Loucy (cell line): ENCODE measurements around the gene SETD2.

Source experiments
- H2AFZ ChIP-seq: fragments of 200-600 bp; sonication (generic); 2 replicates; pipeline ENCODE4 v1.6.0; 2016; ENCODE audit warnings: antibody characterized with exemption, mild to moderate bottlenecking, low read length, moderate library complexity
- H3F3A ChIP-seq: fragments of 200-600 bp; 2 replicates; pipeline ENCODE4 v1.6.0; 2016; ENCODE audit warnings: antibody characterized with exemption, low read depth, mild to moderate bottlenecking
- H3K27me3 ChIP-seq: fragments of 200-600 bp; sonication (generic); 2 replicates; pipeline ENCODE4 v1.6.1; 2014; ENCODE audit warnings: low read length, mild to moderate bottlenecking; ENCODE audit not compliant: insufficient read depth, poor library complexity, severe bottlenecking
- H3K36me3 ChIP-seq: fragments of 200-600 bp; sonication (generic); 2 replicates; pipeline ENCODE4 v1.6.1; 2016; ENCODE audit warnings: low read length; ENCODE audit not compliant: insufficient read depth
- H3K4me1 ChIP-seq: fragments of 200-600 bp; sonication (generic); 2 replicates; pipeline ENCODE4 v1.5.1; 2014; ENCODE audit warnings: low read length, mild to moderate bottlenecking; ENCODE audit not compliant: insufficient read depth, poor library complexity, severe bottlenecking
- H3K4me2 ChIP-seq: fragments of 200-600 bp; sonication (generic); 2 replicates; pipeline ENCODE4 v1.6.0; 2014; ENCODE audit warnings: antibody characterized with exemption, low read length, low read depth, mild to moderate bottlenecking; ENCODE audit not compliant: poor library complexity, severe bottlenecking
- H3K4me3 ChIP-seq: fragments of 200-600 bp; sonication (generic); 2 replicates; pipeline ENCODE4 v1.5.1; 2014; ENCODE audit warnings: low read length, mild to moderate bottlenecking, mixed read lengths; ENCODE audit not compliant: poor library complexity, severe bottlenecking
- H3K79me2 ChIP-seq: fragments of 200-600 bp; sonication (generic); 2 replicates; pipeline ENCODE4 v1.6.1; 2014; ENCODE audit warnings: low read length; ENCODE audit not compliant: insufficient read depth
- H3K9ac ChIP-seq: fragments of 200-600 bp; sonication (generic); 2 replicates; pipeline ENCODE4 v1.6.0; 2014; ENCODE audit warnings: mild to moderate bottlenecking, low read depth, low read length, moderate library complexity; ENCODE audit not compliant: poor library complexity, severe bottlenecking
- H3K9me2 ChIP-seq: fragments of 200-600 bp; sonication (generic); replicated peaks from 2 replicates; pipeline ENCODE4 v1.6.1; 2016; ENCODE audit warnings: low read depth, low read length, mixed read lengths
- H3K9me3 ChIP-seq: fragments of 200-600 bp; sonication (generic); 2 replicates; pipeline ENCODE4 v1.6.1; 2014; ENCODE audit warnings: mild to moderate bottlenecking, antibody characterized with exemption, low read length, low read depth; ENCODE audit not compliant: insufficient read depth
- H4K20me1 ChIP-seq: fragments of 200-600 bp; sonication (generic); 2 replicates; pipeline ENCODE4 v1.6.0; 2014; ENCODE audit warnings: antibody characterized with exemption, low read length, mild to moderate bottlenecking; ENCODE audit not compliant: insufficient read depth, poor library complexity, severe bottlenecking
- CTCF ChIP-seq: fragments of 200-600 bp; sonication (generic); conservative IDR thresholded peaks from 2 replicates; pipeline ENCODE4 v1.5.1; 2014; ENCODE audit warnings: mild to moderate bottlenecking, antibody characterized with exemption, low read length
- EZH2phosphoT487 ChIP-seq: fragments of 200-600 bp; IDR thresholded peaks from 2 replicates; pipeline ENCODE4 v1.6.1; 2018; ENCODE audit warnings: antibody characterized with exemption, mild to moderate bottlenecking, moderate library complexity, borderline replicate concordance

Gene SETD2

DNA sequence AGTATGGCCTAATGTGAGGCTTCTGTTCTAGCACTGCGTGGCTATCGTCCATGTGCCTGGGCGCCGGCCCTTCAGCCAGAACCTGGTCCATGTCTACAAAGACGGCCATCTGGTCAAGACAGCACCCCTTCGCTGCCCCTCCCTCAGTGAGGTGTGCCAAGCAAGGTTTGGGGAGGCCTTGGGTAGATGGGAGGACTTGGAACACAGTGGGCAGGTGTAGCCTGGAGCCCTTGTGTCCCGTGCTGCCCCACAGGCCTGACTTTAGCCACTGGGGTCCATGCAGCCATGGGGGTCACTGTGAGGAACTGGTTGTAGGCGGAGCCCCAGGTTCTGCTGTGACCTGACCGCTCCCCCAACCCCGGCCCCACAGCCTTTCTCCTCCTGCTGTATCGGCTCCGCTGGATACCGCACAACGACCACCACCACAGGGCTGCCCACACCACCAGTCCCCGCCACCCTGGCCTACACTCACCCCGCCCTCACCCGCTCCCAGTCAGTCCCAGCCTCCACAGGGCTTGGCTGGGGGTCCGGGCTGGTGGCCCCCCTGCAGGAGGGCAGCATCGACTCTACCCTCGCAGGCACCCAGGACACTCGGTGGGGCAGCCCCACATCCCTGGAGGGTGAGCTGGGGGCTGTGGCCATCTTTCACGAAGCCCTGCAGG, 167.9 kb downstream of the SETD2 start:
- Histone ChIP-seq H3F3A (no peaks in the 10 kb centered on the region), H3K27me3 (no peaks in the 10 kb centered on the region), H3K79me2 (peaks cover 14% of the 10 kb centered on the region; the same call in 1 of the 2 replicates), H3K9ac (no peak overlapping the region), H2AFZ (no peak overlapping the region), H3K4me3 (no peak overlapping the region), H3K4me2 (no peak overlapping the region), H3K36me3 (peaks cover 35% of the 10 kb centered on the region; the same call in 1 of the 2 replicates), H3K9me3 (no peaks in the 10 kb centered on the region), H3K4me1 (peaks cover 26% of the 10 kb centered on the region), H4K20me1 (no peaks in the 10 kb centered on the region), H3K9me2 (no peaks in the 10 kb centered on the region)
- TF ChIP-seq EZH2phosphoT487: no peak
- TF ChIP-seq CTCF: no peak

DNA sequence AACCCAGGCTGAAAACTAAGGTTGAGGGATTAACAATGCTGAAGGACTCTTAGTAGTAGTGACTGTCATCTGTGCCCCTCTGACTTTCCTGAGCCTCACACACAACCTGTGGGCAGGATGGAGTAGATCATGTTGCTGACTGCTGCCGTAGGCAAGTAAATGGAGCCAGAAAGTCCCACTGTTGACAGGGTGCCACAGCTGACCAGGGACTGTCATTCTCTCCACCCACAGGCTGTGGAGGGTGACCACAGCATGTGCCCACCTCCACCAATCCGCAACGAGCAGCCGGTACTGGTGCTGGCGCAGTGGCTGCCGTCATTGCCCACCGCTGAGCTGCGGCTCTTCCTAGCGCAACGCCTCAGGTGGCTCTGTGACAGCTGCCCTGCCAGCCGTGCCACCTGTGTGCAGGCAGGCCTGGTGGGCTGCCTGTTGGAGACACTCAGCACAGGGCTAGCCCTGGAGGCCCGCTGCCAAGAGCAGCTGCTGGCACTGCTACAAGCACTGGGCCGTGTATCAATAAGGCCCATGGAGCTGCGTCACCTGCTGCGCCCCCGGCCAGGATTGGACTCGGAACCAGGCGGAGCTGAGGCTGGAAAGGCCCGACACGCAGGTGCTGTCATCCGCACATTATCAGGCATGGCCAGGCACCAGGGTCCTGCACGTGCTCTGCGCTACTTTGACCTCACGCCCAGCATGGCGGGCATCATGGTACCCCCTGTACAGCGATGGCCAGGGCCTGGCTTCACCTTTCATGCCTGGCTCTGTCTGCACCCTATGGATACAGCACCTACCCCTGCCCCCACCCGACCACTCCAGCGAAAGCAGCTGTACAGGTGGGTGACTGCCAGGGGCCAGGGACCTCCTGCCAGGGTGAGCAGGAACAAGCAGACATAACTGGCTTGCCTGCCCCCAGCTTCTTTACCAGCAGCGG, 168.8 kb downstream of the SETD2 start:
- Histone ChIP-seq H3K4me1 (peaks cover 34% of the 10 kb centered on the region), H3K9ac (no peak overlapping the region), H4K20me1 (no peaks in the 10 kb centered on the region), H3K27me3 (no peaks in the 10 kb centered on the region), H3K36me3 (peaks cover 25% of the 10 kb centered on the region; the same call in 1 of the 2 replicates), H3F3A (no peaks in the 10 kb centered on the region), H3K9me3 (no peaks in the 10 kb centered on the region), H3K9me2 (no peaks in the 10 kb centered on the region), H2AFZ (no peak overlapping the region), H3K4me3 (no peak overlapping the region), H3K79me2 (peaks cover 23% of the 10 kb centered on the region), H3K4me2 (no peak overlapping the region)
- TF ChIP-seq CTCF: no peak
- TF ChIP-seq EZH2phosphoT487: no peak

- H4K20me1 ChIP-seq: no peaks in the 10 kb centered on the region
Measured at GRCh38 chr3:46993986-46994385, 169.9 kb downstream of the SETD2 start.

More at GRCh38 chr3:46993986-46994385, 169.9 kb downstream of the SETD2 start:
- Histone ChIP-seq H3K27me3 (no peaks in the 10 kb centered on the region), H3K9me3 (no peaks in the 10 kb centered on the region), H3K4me1 (peaks cover 45% of the 10 kb centered on the region), H2AFZ (no peak overlapping the region), H3K36me3 (peaks cover 15% of the 10 kb centered on the region; the same call in 1 of the 2 replicates), H3K4me2 (no peak overlapping the region), H3K9me2 (no peaks in the 10 kb centered on the region), H3K4me3 (no peak overlapping the region), H3K9ac (no peak overlapping the region), H3F3A (no peaks in the 10 kb centered on the region), H3K79me2 (peaks cover 34% of the 10 kb centered on the region)
- no peak for TF ChIP-seq CTCF
- TF ChIP-seq EZH2phosphoT487: no peak
